ENCODE data around the gene PID1. TPM values are rescaled to one million over a fixed set of nuclear protein-coding genes. Genes with fewer than 3 reads are reported as not detected.

PID1 gene
- total and polyA plus RNA-seq, 4 donors = 13.3 to 52.0 (median 45.7) TPM

DNA sequence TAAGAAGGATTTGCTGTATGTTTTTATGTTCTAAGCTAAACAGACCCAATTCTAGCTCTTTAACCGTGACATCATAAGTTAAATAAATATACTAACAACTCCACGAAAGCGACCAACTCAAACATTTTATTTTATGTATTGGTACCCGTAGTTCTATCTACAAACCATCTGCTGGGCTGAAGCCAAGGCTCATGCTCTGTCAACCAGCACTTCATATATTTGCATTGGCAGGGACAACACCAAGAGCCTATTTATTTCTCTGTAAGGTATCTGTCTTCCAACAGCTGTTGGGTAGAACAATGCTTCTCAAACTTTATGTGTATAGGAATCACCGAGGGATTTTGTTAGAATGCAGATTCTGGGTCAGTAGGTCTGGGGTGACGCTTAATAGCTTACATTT lies 64.5 kb downstream of the PID1 start:
- 36% methylated on average over 6 of the region's 6 CpGs for WGBS
- H3K27ac ChIP-seq (ENCODE audit: low read depth in 1 of 2, low read length in 2 of 2) = peak overlapping the region; percentile 14 to 35
- TF ChIP-seq HNF4A (conservative IDR thresholded peaks at IDR 0.05) = peak in 1 of 2 donors; percentile 14
- TF ChIP-seq, protein P1, sequence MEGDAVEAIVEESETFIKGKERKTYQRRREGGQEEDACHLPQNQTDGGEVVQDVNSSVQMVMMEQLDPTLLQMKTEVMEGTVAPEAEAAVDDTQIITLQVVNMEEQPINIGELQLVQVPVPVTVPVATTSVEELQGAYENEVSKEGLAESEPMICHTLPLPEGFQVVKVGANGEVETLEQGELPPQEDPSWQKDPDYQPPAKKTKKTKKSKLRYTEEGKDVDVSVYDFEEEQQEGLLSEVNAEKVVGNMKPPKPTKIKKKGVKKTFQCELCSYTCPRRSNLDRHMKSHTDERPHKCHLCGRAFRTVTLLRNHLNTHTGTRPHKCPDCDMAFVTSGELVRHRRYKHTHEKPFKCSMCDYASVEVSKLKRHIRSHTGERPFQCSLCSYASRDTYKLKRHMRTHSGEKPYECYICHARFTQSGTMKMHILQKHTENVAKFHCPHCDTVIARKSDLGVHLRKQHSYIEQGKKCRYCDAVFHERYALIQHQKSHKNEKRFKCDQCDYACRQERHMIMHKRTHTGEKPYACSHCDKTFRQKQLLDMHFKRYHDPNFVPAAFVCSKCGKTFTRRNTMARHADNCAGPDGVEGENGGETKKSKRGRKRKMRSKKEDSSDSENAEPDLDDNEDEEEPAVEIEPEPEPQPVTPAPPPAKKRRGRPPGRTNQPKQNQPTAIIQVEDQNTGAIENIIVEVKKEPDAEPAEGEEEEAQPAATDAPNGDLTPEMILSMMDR (IDR thresholded peaks at IDR 0.05; ENCODE audit: low read depth, low read length, missing input control) = no peak
- no peaks in the 10 kb centered on the region for H3K27me3 ChIP-seq (ENCODE audit: control insufficient read depth in 4 of 4, insufficient read depth in 4 of 4, low read length in 3 of 4)
- H3K9ac ChIP-seq (ENCODE audit: low read depth in 1 of 2, low read length in 2 of 2) = no peak overlapping the region
- H3K9me3 ChIP-seq (ENCODE audit: control insufficient read depth in 4 of 4, low read length in 3 of 4) = no peaks in the 10 kb centered on the region
- H3K4me3 ChIP-seq (ENCODE audit: low read depth in 1 of 3, low read length in 3 of 3) = no peak overlapping the region
- peaks cover 10 to 36% (median 31%) of the 10 kb centered on the region in 4 donors for H3K4me1 ChIP-seq (ENCODE audit: control insufficient read depth in 4 of 4, insufficient read depth in 4 of 4, low read length in 3 of 4)
- peaks cover 0 to 2% (median 0%) of the 10 kb centered on the region in 4 donors for H3K36me3 ChIP-seq (ENCODE audit: control insufficient read depth in 4 of 4, insufficient read depth in 3 of 4, low read depth in 1 of 4, low read length in 3 of 4)
- no peak for DNase-seq (ENCODE audit: low spot score)

- Histone ChIP-seq H3K9me3 (ENCODE audit: control insufficient read depth in 4 of 4, low read length in 3 of 4) (no peaks in the 10 kb centered on the region), H3K27ac (ENCODE audit: low read depth in 1 of 2, low read length in 2 of 2) (peak overlapping the region; percentile 14 to 35), H3K36me3 (ENCODE audit: control insufficient read depth in 4 of 4, insufficient read depth in 3 of 4, low read depth in 1 of 4, low read length in 3 of 4) (peaks cover 0 to 2% (median 0%) of the 10 kb centered on the region in 4 donors), H3K4me1 (ENCODE audit: control insufficient read depth in 4 of 4, insufficient read depth in 4 of 4, low read length in 3 of 4) (peaks cover 10 to 36% (median 31%) of the 10 kb centered on the region in 4 donors), H3K9ac (ENCODE audit: low read depth in 1 of 2, low read length in 2 of 2) (no peak overlapping the region), H3K4me3 (ENCODE audit: low read depth in 1 of 3, low read length in 3 of 3) (no peak overlapping the region), H3K27me3 (ENCODE audit: control insufficient read depth in 4 of 4, insufficient read depth in 4 of 4, low read length in 3 of 4) (no peaks in the 10 kb centered on the region)
- WGBS = 39% methylated on average over 5 of the region's 5 CpGs
- TF ChIP-seq REST (IDR thresholded peaks at IDR 0.05) (peak; percentile 20), GABPA (IDR thresholded peaks at IDR 0.05 in 1 of 2, conservative IDR thresholded peaks at IDR 0.05 in 1 of 2) (no peak)
- no peak for DNase-seq (ENCODE audit: low spot score)
Measured at GRCh38 chr2:229205704-229206103, 65.4 kb downstream of the PID1 start.

- Histone ChIP-seq H3K4me3 (ENCODE audit: low read depth in 1 of 3, low read length in 3 of 3) (no peak overlapping the region), H3K4me1 (ENCODE audit: control insufficient read depth in 4 of 4, insufficient read depth in 4 of 4, low read length in 3 of 4) (peaks cover 9 to 33% (median 32%) of the 10 kb centered on the region in 4 donors), H3K36me3 (ENCODE audit: control insufficient read depth in 4 of 4, insufficient read depth in 3 of 4, low read depth in 1 of 4, low read length in 3 of 4) (no peaks in the 10 kb centered on the region), H3K9me3 (ENCODE audit: control insufficient read depth in 4 of 4, low read length in 3 of 4) (no peaks in the 10 kb centered on the region), H3K27me3 (ENCODE audit: control insufficient read depth in 4 of 4, insufficient read depth in 4 of 4, low read length in 3 of 4) (no peaks in the 10 kb centered on the region), H3K27ac (ENCODE audit: low read depth in 1 of 2, low read length in 2 of 2) (no peak overlapping the region), H3K9ac (ENCODE audit: low read depth in 1 of 2, low read length in 2 of 2) (no peak overlapping the region)
- no peak for DNase-seq (ENCODE audit: low spot score)
- WGBS = 86% methylated on average over 1 of the region's 1 CpG
- TF ChIP-seq FOXA2 (IDR thresholded peaks at IDR 0.05) = no peak
- TF ChIP-seq HNF4G (IDR thresholded peaks at IDR 0.05) = no peak
- no peak for TF ChIP-seq ZBTB33 (IDR thresholded peaks at IDR 0.05)
- TF ChIP-seq ATF3 (IDR thresholded peaks at IDR 0.05) = no peak
- TF ChIP-seq REST (IDR thresholded peaks at IDR 0.05) = no peak
- TF ChIP-seq NR2F2 (IDR thresholded peaks at IDR 0.05) = no peak
- no peak for TF ChIP-seq FOXA1 (IDR thresholded peaks at IDR 0.05)
- TF ChIP-seq EGR1 (IDR thresholded peaks at IDR 0.05; ENCODE audit: low read depth in 2 of 2) = no peak
- no peak for TF ChIP-seq YY1 (IDR thresholded peaks at IDR 0.05)
- no peak for TF ChIP-seq JUND (IDR thresholded peaks at IDR 0.05)
- no peak for TF ChIP-seq HNF4A (conservative IDR thresholded peaks at IDR 0.05)
- TF ChIP-seq MAX (IDR thresholded peaks at IDR 0.05) = no peak
- TF ChIP-seq SP1 (IDR thresholded peaks at IDR 0.05) = no peak
- no peak for TF ChIP-seq TAF1 (conservative IDR thresholded peaks at IDR 0.05)
- no peak for TF ChIP-seq RXRA (IDR thresholded peaks at IDR 0.05)
Measured at GRCh38 chr2:229202646-229203045, 68.4 kb downstream of the PID1 start.
